SK-MEL-5 (cell line): Measurements from ENCODE around the gene REN. TPM values are rescaled to one million over a fixed set of nuclear protein-coding genes. Genes with fewer than 3 reads are reported as not detected.

Experiments
- total RNA-seq: library from RNA; depleted of rRNA; stranded (reverse); fragments of >200 nt; shearing (Covaris generic); gene quantifications from 2 replicates; pipeline ENCODE4 v1.2.3, GENCODE V29; 2014; rRNA removed

Gene REN
- total RNA-seq, 1 experiment from 2014 or later: not detected

Other genes with a start within 250 kb of the REN start
- gene SOX13, start 93.2 kb downstream of the REN start, total RNA-seq: 7.7 and 9.7 TPM in 2 replicates
- 21.3 and 22.7 TPM in 2 replicates for gene ETNK2, start 14.3 kb downstream of the REN start, total RNA-seq
- gene KISS1, start 30.2 kb upstream of the REN start, total RNA-seq: not detected in 2 replicates
- gene GOLT1A, start 47.7 kb upstream of the REN start, total RNA-seq: not detected in 2 replicates
- gene PLEKHA6, start 193.6 kb upstream of the REN start, total RNA-seq: 0.08 TPM in 1 of 2 replicates, not detected in the other
- gene PPP1R15B, start 245.5 kb upstream of the REN start, total RNA-seq: 24.8 and 25.1 TPM in 2 replicates